Left lung (tissue), 10 donors: Measurements from ENCODE around the gene ACTN4. TPM values are rescaled to one million over a fixed set of nuclear protein-coding genes. Genes with fewer than 3 reads are reported as not detected.

ENCODE experiments used
- ATAC-seq: fragments of 200-7000 bp; cut with Tn5 transposase; one replicate; pipeline ENCODE4 v1.9.1; 2020; ENCODE audit warnings: moderate library complexity
- DNase-seq, 4 donors: peaks; one replicate each; pipeline ENCODE4 v3.0.0-alpha.2; 2013 to 2020
- H3K27ac ChIP-seq, 2 donors: fragments of 200-600 bp; sonication (generic) in 1 of 2; one replicate each; pipeline versions ENCODE4 v1.5.0 to v1.8.0; 2020 to 2021
- H3K27me3 ChIP-seq, 2 donors: fragments of 200-600 bp; sonication (generic) in 1 of 2; one replicate each; pipeline versions ENCODE4 v1.5.0 to v1.8.0; 2020 to 2021
- H3K36me3 ChIP-seq, 2 donors: fragments of 200-600 bp; sonication (generic) in 1 of 2; one replicate each; pipeline versions ENCODE4 v1.5.0 to v1.8.0; 2020 to 2021
- H3K4me1 ChIP-seq, 2 donors: fragments of 200-600 bp; one replicate each; pipeline ENCODE4 v1.8.0; 2021
- H3K4me3 ChIP-seq, 2 donors: fragments of 200-600 bp; sonication (generic) in 1 of 2; one replicate each; pipeline versions ENCODE4 v1.5.0 to v1.8.0; 2020 to 2021; ENCODE audit warnings: mild to moderate bottlenecking in 1 of 2
- H3K9me3 ChIP-seq, 2 donors: fragments of 200-600 bp; sonication (generic) in 1 of 2; one replicate each; pipeline versions ENCODE4 v1.5.0 to v1.8.0; 2020 to 2021
- intact Hi-C, 2 donors: fragments of 100-400 bp; cut with DNase I; formaldehyde crosslinking; loops; one replicate each; pipeline versions ENCODE4 v1.11.2 to v1.14.2; 2022
- polyA plus RNA-seq, 6 donors: library from polyadenylated mRNA; unstranded; fragments of 120-200 nt; gene quantifications; one replicate each; pipeline ENCODE4 v1.2.1, GENCODE V29; 2013; ENCODE audit not compliant: insufficient read length in 6 of 6
- total RNA-seq, 2 donors: library from RNA; stranded (reverse); fragmentation: NEBNext Ultra II Directional; extraction: Animal tissue kit (Norgen Biotek cat#: 25700); gene quantifications; one replicate each; pipeline ENCODE4 v1.2.1, GENCODE V29; 2021
- TF ChIP-seq, protein P1 (sequence below), 2 donors: fragments of 200-600 bp; sonication (generic) in 1 of 2; IDR thresholded peaks; one replicate each; pipeline versions ENCODE4 v1.5.0 to v1.8.0; 2021; ENCODE audit warnings: antibody characterized with exemption in 2 of 2
- donor health status: DM: no; HTN: yes; CAD: no.
- donor health status: DM: no; HTN: no; CAD: no.

The ACTN4 gene
- total and polyA plus RNA-seq, 8 donors: 373 to 647 (median 402) TPM

DNA sequence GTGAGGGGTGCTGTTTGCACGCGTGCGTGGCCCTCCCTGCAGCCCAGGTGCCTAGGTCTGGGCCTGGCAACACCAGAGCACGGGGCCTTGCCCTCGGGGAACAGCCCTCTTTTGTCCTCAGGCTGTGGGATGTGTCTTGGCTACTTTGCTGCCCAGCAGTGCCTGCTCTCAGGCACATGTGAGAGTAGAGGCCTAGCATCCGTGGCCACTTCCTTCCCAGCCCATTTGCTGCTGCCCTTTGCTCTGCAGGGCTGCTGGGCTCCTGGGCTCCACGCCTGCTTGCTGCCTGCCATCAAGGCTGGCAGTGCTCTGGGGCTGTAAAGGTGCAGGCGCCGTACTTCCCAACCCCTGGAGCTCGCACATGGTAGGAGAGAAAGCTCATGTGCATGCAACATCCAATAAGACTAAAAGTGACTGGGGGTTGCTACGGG, 50.2 kb downstream of the ACTN4 start:
- TF ChIP-seq, protein P1, sequence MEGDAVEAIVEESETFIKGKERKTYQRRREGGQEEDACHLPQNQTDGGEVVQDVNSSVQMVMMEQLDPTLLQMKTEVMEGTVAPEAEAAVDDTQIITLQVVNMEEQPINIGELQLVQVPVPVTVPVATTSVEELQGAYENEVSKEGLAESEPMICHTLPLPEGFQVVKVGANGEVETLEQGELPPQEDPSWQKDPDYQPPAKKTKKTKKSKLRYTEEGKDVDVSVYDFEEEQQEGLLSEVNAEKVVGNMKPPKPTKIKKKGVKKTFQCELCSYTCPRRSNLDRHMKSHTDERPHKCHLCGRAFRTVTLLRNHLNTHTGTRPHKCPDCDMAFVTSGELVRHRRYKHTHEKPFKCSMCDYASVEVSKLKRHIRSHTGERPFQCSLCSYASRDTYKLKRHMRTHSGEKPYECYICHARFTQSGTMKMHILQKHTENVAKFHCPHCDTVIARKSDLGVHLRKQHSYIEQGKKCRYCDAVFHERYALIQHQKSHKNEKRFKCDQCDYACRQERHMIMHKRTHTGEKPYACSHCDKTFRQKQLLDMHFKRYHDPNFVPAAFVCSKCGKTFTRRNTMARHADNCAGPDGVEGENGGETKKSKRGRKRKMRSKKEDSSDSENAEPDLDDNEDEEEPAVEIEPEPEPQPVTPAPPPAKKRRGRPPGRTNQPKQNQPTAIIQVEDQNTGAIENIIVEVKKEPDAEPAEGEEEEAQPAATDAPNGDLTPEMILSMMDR (IDR thresholded peaks at IDR 0.05): no peak
- ATAC-seq (no peak), DNase-seq (no peak)
- Histone ChIP-seq H3K4me3 (no peak overlapping the region), H3K27me3 (no peaks in the 10 kb centered on the region), H3K27ac (peak overlapping the region in 1 of 2 donors; percentile 86), H3K9me3 (no peaks in the 10 kb centered on the region), H3K36me3 (peaks cover 0 to 50% of the 10 kb centered on the region in 2 donors), H3K4me1 (peaks cover 13 to 90% of the 10 kb centered on the region in 2 donors)
- intact Hi-C loops: no loop called here

DNA sequence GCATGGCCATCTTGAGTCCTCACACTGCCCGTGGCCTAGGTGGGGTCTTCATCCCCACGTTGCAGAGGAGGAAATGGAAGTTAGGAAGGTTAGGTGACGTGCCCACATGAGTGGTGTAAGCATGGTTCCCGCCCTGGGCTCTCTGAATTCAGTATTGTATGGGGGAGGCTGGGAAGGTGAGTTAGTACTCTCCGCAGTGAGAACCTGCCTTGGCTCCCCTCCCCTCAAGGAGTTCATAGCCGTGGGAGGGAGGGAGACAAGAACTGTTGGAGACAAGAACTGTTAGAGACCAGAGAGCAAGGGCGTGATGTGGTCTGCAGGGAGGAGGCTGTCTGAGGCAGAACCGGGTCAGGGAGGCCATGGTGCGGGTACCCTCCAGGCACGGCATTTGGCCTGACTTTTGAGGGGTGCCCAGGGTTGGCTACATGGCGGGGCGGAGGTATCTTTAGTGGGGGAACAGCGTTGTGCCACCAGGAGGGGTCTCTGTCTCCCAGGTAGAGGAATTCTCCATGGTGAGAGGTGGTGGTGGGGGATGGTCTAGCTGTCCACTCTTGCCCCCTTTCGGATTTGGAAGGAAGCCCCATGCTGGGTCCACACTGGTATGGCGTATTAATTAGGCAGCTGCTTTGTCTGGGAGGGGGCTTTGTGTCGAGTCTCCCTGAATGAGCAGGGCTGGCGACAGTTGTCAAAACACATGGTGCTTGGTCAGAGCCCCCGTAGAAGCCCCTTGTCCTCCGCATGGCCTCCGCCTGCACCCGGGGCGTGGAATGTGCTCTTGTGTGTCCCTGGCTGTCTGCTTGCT, 51.0 kb downstream of the ACTN4 start:
- peaks cover 5 to 88% of the 10 kb centered on the region in 2 donors for H3K4me1 ChIP-seq
- ATAC-seq (no peak), DNase-seq (no peak)
- H3K36me3 ChIP-seq: peaks cover 0 to 54% of the 10 kb centered on the region in 2 donors
- peak overlapping the region; percentile 2 to 86 for H3K27ac ChIP-seq
- no peak overlapping the region for H3K4me3 ChIP-seq
- TF ChIP-seq, protein P1 (IDR thresholded peaks at IDR 0.05): no peak
- no peaks in the 10 kb centered on the region for H3K9me3 ChIP-seq
- H3K27me3 ChIP-seq: no peaks in the 10 kb centered on the region
- intact Hi-C loops: no loop called here

DNA sequence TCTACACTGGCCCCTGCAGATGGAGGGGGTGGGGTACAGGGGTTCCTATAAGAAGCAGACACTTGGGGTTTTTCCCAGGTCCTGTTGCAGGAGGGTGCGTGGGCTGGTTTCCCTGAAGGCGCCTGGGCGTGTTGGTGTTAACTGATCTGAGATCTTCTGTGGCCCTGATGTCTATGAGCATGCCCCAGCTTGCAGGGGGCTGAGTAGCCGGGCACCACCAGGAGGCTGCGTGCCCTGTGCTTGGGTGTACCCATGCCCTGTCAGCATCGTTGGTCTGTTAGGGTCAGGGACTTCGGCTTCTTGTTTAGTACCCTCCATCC, 51.5 kb downstream of the ACTN4 start:
- ATAC-seq (no peak), DNase-seq (no peak)
- Histone ChIP-seq H3K27me3 (no peaks in the 10 kb centered on the region), H3K9me3 (no peaks in the 10 kb centered on the region), H3K36me3 (peaks cover 0 to 60% of the 10 kb centered on the region in 2 donors), H3K27ac (peak overlapping the region; percentile 2 to 57), H3K4me1 (peaks cover 0 to 84% of the 10 kb centered on the region in 2 donors), H3K4me3 (no peak overlapping the region)
- intact Hi-C loops: no loop called here
- TF ChIP-seq, protein P1 (IDR thresholded peaks at IDR 0.05): no peak

DNA sequence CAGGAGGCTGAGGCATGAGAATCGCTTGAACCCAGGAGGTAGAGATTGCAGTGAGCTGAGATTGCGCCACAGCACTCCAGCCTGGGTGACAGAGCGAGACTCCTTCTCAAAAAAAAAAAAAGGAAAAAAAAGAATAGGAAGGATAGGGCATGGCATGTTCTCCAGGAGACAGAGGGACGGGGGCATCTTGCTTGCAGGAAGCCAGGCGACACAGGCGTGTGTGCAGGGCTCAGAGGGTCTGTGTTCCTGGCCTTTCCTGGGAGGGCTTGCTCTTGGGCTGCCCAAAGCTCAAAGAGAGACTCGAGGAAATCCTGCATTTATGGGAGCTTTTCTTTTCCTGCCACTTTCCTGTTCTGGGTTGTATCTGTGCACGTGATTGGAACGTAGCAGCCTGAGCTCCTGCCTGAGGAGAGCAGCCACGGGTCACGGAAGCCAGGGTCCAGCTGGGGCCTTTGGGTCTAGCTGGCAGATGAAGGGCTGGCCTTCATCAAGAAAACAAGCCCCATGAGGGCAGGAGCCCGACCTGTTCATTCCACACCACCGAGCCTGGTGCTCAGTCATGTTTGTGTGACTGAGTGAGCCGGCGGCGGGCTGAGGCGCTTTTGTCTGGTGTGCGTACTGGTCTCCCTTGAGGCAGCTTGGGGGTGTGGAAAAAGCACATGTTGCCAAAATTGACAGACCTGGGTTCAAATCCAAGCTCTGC, 52.3 kb downstream of the ACTN4 start:
- TF ChIP-seq, protein P1 (IDR thresholded peaks at IDR 0.05): no peak
- peak overlapping the region; percentile 19 to 57 for H3K27ac ChIP-seq
- no peak overlapping the region for H3K4me3 ChIP-seq
- H3K36me3 ChIP-seq: peaks cover 0 to 68% of the 10 kb centered on the region in 2 donors
- H3K9me3 ChIP-seq: no peaks in the 10 kb centered on the region
- intact Hi-C loops: loop anchor here in 1 of 2 donors (10.0 kb wide), 1 partner anchor 55 kb away; the partner anchor contains the start of gene ACTN4
- no peak for ATAC-seq
- no peak for DNase-seq
- no peaks in the 10 kb centered on the region for H3K27me3 ChIP-seq
- peaks cover 0 to 76% of the 10 kb centered on the region in 2 donors for H3K4me1 ChIP-seq

DNA sequence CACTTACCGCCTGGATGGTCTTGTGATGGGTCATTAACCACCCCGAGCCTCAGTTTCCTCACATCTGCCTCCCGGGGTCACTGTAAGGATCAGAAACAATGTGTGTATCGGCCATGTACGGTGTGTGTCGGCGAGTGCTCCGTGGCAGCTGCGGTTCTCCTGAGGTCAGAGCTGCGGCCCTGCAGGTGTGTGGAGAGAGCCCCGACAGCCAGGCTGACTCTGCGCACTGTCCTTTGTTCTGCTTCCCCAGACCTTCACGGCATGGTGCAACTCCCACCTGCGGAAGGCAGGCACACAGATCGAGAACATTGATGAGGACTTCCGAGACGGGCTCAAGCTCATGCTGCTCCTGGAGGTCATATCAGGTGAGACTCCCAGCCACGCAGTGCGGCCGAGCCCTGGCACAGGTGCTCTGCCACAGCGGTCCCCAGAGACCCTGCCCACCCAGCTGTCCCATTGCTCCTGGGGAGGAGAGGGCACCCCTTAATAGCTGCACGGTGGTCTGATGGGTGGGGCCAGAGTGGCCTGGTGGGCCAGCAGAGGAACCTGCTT, 53.0 kb downstream of the ACTN4 start:
- no peak for ATAC-seq
- intact Hi-C loops: loop anchor here in 1 of 2 donors (10.0 kb wide), 1 partner anchor 56 kb away; the partner anchor contains the start of gene ACTN4
- peaks cover 0 to 74% of the 10 kb centered on the region in 2 donors for H3K36me3 ChIP-seq

More for the DNA sequence above, 53.0 kb downstream of the ACTN4 start:
- Histone ChIP-seq H3K9me3 (no peaks in the 10 kb centered on the region), H3K27ac (peak overlapping the region in 1 of 2 donors; percentile 57), H3K4me3 (no peak overlapping the region), H3K4me1 (peaks cover 0 to 70% of the 10 kb centered on the region in 2 donors), H3K27me3 (no peaks in the 10 kb centered on the region)
- TF ChIP-seq, protein P1 (IDR thresholded peaks at IDR 0.05): no peak
- DNase-seq: no peak
